ENCODE measurements around the gene KCNQ1.

KCNQ1 gene

GRCh38 chr11:2744166-2744565, 299.4 kb downstream of the KCNQ1 start:
- Histone ChIP-seq H3K36me3 (no peaks in the 10 kb centered on the region), H3K27ac (no peak overlapping the region), H3K9ac (no peak overlapping the region), H3K9me3 (no peaks in the 10 kb centered on the region), H3K27me3 (no peaks in the 10 kb centered on the region), H3K4me2 (no peak overlapping the region), H3K4me3 (no peak overlapping the region), H4K20me1 (no peaks in the 10 kb centered on the region), H3K4me1 (peaks cover 25% of the 10 kb centered on the region)
- TF ChIP-seq Cebpa-rat (IDR thresholded peaks at IDR 0.05): no peak

- H3K27me3 ChIP-seq: no peaks in the 10 kb centered on the region
- no peaks in the 10 kb centered on the region for H4K20me1 ChIP-seq
- H3K4me1 ChIP-seq: peaks cover 12% of the 10 kb centered on the region
Measured at GRCh38 chr11:2745511-2745910, 300.7 kb downstream of the KCNQ1 start.

GRCh38 chr11:2746401-2747247, 301.8 kb downstream of the KCNQ1 start:
- TF ChIP-seq Cebpa-rat (IDR thresholded peaks at IDR 0.05): no peak
- Histone ChIP-seq H3K36me3 (no peaks in the 10 kb centered on the region), H4K20me1 (no peaks in the 10 kb centered on the region), H3K27me3 (no peaks in the 10 kb centered on the region), H3K27ac (no peak overlapping the region), H3K4me1 (0 out of 2 replicates have a peak, but pooled peaks cover under 1% of the 10 kb centered on the region), H3K4me3 (no peak overlapping the region), H3K9me3 (no peaks in the 10 kb centered on the region), H3K4me2 (no peak overlapping the region), H3K9ac (no peak overlapping the region)

More at GRCh38 chr11:2745511-2745910, 300.7 kb downstream of the KCNQ1 start:
- Histone ChIP-seq H3K9me3 (no peaks in the 10 kb centered on the region), H3K36me3 (no peaks in the 10 kb centered on the region), H3K9ac (no peak overlapping the region), H3K4me3 (no peak overlapping the region), H3K4me2 (no peak overlapping the region), H3K27ac (no peak overlapping the region)
- no peak for TF ChIP-seq Cebpa-rat (IDR thresholded peaks at IDR 0.05)

- Histone ChIP-seq H3K4me2 (no peak overlapping the region), H3K27ac (no peak overlapping the region), H3K27me3 (no peaks in the 10 kb centered on the region), H3K36me3 (no peaks in the 10 kb centered on the region), H3K4me3 (no peak overlapping the region), H3K4me1 (peaks cover 4% of the 10 kb centered on the region), H3K9me3 (no peaks in the 10 kb centered on the region), H4K20me1 (no peaks in the 10 kb centered on the region), H3K9ac (no peak overlapping the region)
- no peak for TF ChIP-seq Cebpa-rat (IDR thresholded peaks at IDR 0.05)
Measured at GRCh38 chr11:2747248-2748027, 302.6 kb downstream of the KCNQ1 start.

GRCh38 chr11:2748061-2748813, 303.4 kb downstream of the KCNQ1 start:
- TF ChIP-seq Cebpa-rat (IDR thresholded peaks at IDR 0.05): no peak
- H3K9ac ChIP-seq: no peak overlapping the region
- H3K36me3 ChIP-seq: no peaks in the 10 kb centered on the region
- peaks cover 12% of the 10 kb centered on the region for H3K4me1 ChIP-seq
- no peak overlapping the region for H3K27ac ChIP-seq
- H3K27me3 ChIP-seq: no peaks in the 10 kb centered on the region
- no peak overlapping the region for H3K4me3 ChIP-seq
- no peak overlapping the region for H3K4me2 ChIP-seq
- H3K9me3 ChIP-seq: no peaks in the 10 kb centered on the region
- H4K20me1 ChIP-seq: no peaks in the 10 kb centered on the region

- Histone ChIP-seq H4K20me1 (no peaks in the 10 kb centered on the region), H3K4me2 (no peak overlapping the region), H3K9ac (no peak overlapping the region), H3K27me3 (no peaks in the 10 kb centered on the region), H3K4me3 (no peak overlapping the region), H3K9me3 (peaks cover 2% of the 10 kb centered on the region; the same call in 1 of the 2 replicates), H3K36me3 (no peaks in the 10 kb centered on the region), H3K27ac (no peak overlapping the region), H3K4me1 (peaks cover 13% of the 10 kb centered on the region)
- no peak for TF ChIP-seq Cebpa-rat (IDR thresholded peaks at IDR 0.05)
Measured at GRCh38 chr11:2748814-2749554, 304.2 kb downstream of the KCNQ1 start.

- H3K27me3 ChIP-seq: no peaks in the 10 kb centered on the region
- peaks cover 17% of the 10 kb centered on the region for H3K4me1 ChIP-seq
- H3K4me3 ChIP-seq: no peak overlapping the region
- H3K9ac ChIP-seq: no peak overlapping the region
- no peak for TF ChIP-seq Cebpa-rat (IDR thresholded peaks at IDR 0.05)
- H3K9me3 ChIP-seq: peaks cover 11% of the 10 kb centered on the region; the same call in 1 of the 2 replicates
- no peaks in the 10 kb centered on the region for H4K20me1 ChIP-seq
- H3K27ac ChIP-seq: no peak overlapping the region
- no peak overlapping the region for H3K4me2 ChIP-seq
- no peaks in the 10 kb centered on the region for H3K36me3 ChIP-seq
Measured at GRCh38 chr11:2750101-2750681, 305.4 kb downstream of the KCNQ1 start.

- H3K27me3 ChIP-seq: no peaks in the 10 kb centered on the region
- no peak overlapping the region for H3K4me2 ChIP-seq
- no peaks in the 10 kb centered on the region for H4K20me1 ChIP-seq
- no peak overlapping the region for H3K4me3 ChIP-seq
- H3K9ac ChIP-seq: no peak overlapping the region
- no peak overlapping the region for H3K27ac ChIP-seq
- no peak for TF ChIP-seq Cebpa-rat (IDR thresholded peaks at IDR 0.05)
- H3K9me3 ChIP-seq: peaks cover 15% of the 10 kb centered on the region
- H3K36me3 ChIP-seq: no peaks in the 10 kb centered on the region
- H3K4me1 ChIP-seq: peaks cover 19% of the 10 kb centered on the region
Measured at GRCh38 chr11:2750682-2751522, 306.1 kb downstream of the KCNQ1 start.

All from BLaER1 (cell line).